A673 (cell line): ENCODE results near the gene MEPE. TPM values are rescaled to one million over a fixed set of nuclear protein-coding genes. Genes with fewer than 3 reads are reported as not detected.

Source experiments
- BruUV-seq: library from RNA; stranded (reverse); fragments of 400-500 nt; replicated peaks from 2 replicates; lab custom pipeline; 2021; lab: Mats Ljungman, UMichigan
- CTCF ChIA-PET: fragments of 300-600 bp; sonication (Branson Sonifier 250); formaldehyde crosslinking; loops from one replicate; lab custom pipeline; 2022; ENCODE audit warnings: antibody characterized with exemption; lab: Charles Lee
- POLR2A ChIA-PET: fragments of 300-600 bp; sonication (Branson Sonifier 250); formaldehyde crosslinking; loops from one replicate; lab custom pipeline; 2022; ENCODE audit warnings: antibody characterized with exemption; ENCODE audit not compliant: low non-redundant PET; lab: Charles Lee
- DNase-seq: peaks from one replicate; pipeline ENCODE4 v3.0.0-alpha.2; 2015; ENCODE audit warnings: low spot score
- H3K27ac ChIP-seq: fragments of 200-600 bp; sonication (generic); 2 replicates; pipeline ENCODE4 v1.5.1; 2016; ENCODE audit warnings: mixed run types, low read depth, mild to moderate bottlenecking, mixed read lengths, antibody characterized with exemption, low read length; ENCODE audit not compliant: poor library complexity, severe bottlenecking
- H3K27me3 ChIP-seq: fragments of 200-600 bp; sonication (generic); replicated peaks from 2 replicates; pipeline ENCODE4 v1.6.1; 2017; ENCODE audit warnings: mixed run types, low read depth, mild to moderate bottlenecking, mixed read lengths, antibody characterized with exemption, low read length; ENCODE audit not compliant: insufficient read depth, poor library complexity
- H3K36me3 ChIP-seq: fragments of 200-600 bp; sonication (generic); 2 replicates; pipeline ENCODE4 v1.6.1; 2016; ENCODE audit warnings: mixed run types, mild to moderate bottlenecking, mixed read lengths, antibody characterized with exemption, low read length; ENCODE audit not compliant: insufficient read depth, poor library complexity, severe bottlenecking
- H3K4me1 ChIP-seq: fragments of 200-600 bp; sonication (generic); 2 replicates; pipeline ENCODE4 v1.6.1; 2017; ENCODE audit warnings: mixed run types, mild to moderate bottlenecking, mixed read lengths, antibody characterized with exemption, low read length; ENCODE audit not compliant: insufficient read depth, poor library complexity, severe bottlenecking
- H3K4me3 ChIP-seq: fragments of 200-600 bp; sonication (generic); 2 replicates; pipeline ENCODE4 v1.5.1; 2016; ENCODE audit warnings: low read depth, mixed run types, mild to moderate bottlenecking, mixed read lengths, low read length; ENCODE audit not compliant: poor library complexity, severe bottlenecking
- H3K9me3 ChIP-seq: fragments of 200-600 bp; sonication (generic); 2 replicates; pipeline ENCODE4 v1.6.1; 2016; ENCODE audit warnings: mixed run types, low read depth, mild to moderate bottlenecking, mixed read lengths, antibody characterized with exemption, low read length; ENCODE audit not compliant: poor library complexity, severe bottlenecking
- EZH2 ChIP-seq: fragments of 200-600 bp; sonication (generic); IDR thresholded peaks from 2 replicates; pipeline ENCODE4 v1.6.1; 2017; ENCODE audit warnings: borderline replicate concordance, low read depth, mild to moderate bottlenecking, mixed read lengths, antibody characterized with exemption, low read length; ENCODE audit not compliant: poor library complexity, severe bottlenecking
- intact Hi-C: fragments of 100-400 bp; cut with micrococcal nuclease; formaldehyde crosslinking; loops from one replicate; pipeline ENCODE4 v1.10.0; 2022; ENCODE audit not compliant: unreplicated experiment
- total RNA-seq: library from RNA; stranded (reverse); gene quantifications from 2 replicates; pipeline ENCODE4 v1.2.3, GENCODE V29; 2021
- TF ChIP-seq, protein P1 (sequence below): fragments of 300-800, 200-600 bp; sonication (generic); conservative IDR thresholded peaks from 2 replicates; pipeline ENCODE4 v1.5.1; 2017; ENCODE audit warnings: low read depth, mild to moderate bottlenecking, antibody characterized with exemption, low read length, moderate library complexity, mixed read lengths

Gene MEPE
- total RNA-seq, 1 experiment from 2014 or later, result not detected

DNA sequence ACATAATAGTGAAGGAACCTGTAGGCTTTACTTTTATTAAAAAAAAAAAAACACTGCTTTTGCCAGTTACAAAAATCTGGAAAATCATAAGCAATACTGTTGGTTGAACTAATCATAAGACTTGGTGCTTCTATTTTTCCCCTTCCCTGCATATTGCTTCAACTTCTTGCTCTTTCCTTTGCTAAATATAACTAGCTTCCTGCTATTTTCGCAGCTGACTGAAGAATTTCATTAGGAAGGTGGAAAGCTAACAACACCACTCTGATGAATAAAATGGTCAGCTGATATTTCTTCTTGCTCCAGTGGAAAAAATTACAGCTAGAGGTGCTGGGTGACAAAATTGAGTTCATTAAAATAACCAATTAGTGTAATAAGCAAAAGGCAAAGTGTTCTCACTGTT is 39.3 kb downstream of the MEPE start:
- ChIA-PET POLR2A (no interaction called here), CTCF (no interaction called here)
- Histone ChIP-seq H3K27ac (no peak overlapping the region), H3K4me3 (no peak overlapping the region), H3K9me3 (no peaks in the 10 kb centered on the region), H3K4me1 (no peaks in the 10 kb centered on the region), H3K36me3 (no peaks in the 10 kb centered on the region), H3K27me3 (no peaks in the 10 kb centered on the region)
- DNase-seq, result no peak
- intact Hi-C loops, result no loop called here
- TF ChIP-seq, protein P1, sequence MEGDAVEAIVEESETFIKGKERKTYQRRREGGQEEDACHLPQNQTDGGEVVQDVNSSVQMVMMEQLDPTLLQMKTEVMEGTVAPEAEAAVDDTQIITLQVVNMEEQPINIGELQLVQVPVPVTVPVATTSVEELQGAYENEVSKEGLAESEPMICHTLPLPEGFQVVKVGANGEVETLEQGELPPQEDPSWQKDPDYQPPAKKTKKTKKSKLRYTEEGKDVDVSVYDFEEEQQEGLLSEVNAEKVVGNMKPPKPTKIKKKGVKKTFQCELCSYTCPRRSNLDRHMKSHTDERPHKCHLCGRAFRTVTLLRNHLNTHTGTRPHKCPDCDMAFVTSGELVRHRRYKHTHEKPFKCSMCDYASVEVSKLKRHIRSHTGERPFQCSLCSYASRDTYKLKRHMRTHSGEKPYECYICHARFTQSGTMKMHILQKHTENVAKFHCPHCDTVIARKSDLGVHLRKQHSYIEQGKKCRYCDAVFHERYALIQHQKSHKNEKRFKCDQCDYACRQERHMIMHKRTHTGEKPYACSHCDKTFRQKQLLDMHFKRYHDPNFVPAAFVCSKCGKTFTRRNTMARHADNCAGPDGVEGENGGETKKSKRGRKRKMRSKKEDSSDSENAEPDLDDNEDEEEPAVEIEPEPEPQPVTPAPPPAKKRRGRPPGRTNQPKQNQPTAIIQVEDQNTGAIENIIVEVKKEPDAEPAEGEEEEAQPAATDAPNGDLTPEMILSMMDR, result no peak
- no peak for TF ChIP-seq EZH2
- no TSS peak for BruUV-seq

DNA sequence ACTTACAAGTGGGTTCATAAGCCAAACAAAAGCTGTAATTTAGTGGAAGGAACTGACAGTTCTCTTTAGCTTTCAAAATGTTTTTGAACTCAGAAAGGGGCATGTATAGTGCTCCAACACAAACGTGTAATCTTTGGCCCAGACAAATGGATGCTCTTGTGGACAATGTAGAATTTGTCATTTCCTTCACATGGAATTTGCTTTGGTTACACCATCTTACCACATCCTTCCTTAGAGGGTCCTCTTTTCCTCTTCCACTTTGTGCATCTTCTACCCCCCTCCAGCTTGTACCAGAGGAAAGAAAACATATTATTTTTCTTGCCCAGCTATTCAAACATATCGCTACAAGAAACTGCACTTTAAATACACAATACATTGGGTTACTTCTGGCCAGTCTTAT is 42.4 kb downstream of the MEPE start:
- no TSS peak for BruUV-seq
- Histone ChIP-seq H3K36me3 (no peaks in the 10 kb centered on the region), H3K9me3 (no peaks in the 10 kb centered on the region), H3K4me3 (no peak overlapping the region), H3K4me1 (no peaks in the 10 kb centered on the region), H3K27me3 (no peaks in the 10 kb centered on the region), H3K27ac (no peak overlapping the region)
- DNase-seq, result no peak
- intact Hi-C loops, result no loop called here
- POLR2A ChIA-PET, result no interaction called here
- no peak for TF ChIP-seq EZH2
- TF ChIP-seq, protein P1, result no peak
- CTCF ChIA-PET, result no interaction called here

DNA sequence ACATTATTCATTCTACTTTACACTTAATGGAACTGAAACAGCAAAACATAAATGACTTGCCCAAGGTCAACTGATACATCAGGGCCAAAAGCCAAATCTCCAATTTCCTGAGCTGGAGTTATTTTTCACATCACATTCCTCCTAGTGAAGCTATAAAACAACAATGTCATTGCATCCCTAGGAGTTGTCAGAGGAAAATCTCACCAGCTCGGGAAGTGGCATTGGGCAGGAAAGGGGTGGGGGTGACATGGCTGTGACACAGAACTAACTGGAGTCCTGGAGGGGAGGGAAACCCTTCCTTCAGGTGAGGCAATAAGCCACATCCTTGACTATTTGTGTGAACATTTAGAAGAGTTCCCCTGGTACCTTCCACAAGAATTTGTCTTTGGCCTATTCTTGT is 47.3 kb downstream of the MEPE start:
- Histone ChIP-seq H3K4me1 (no peaks in the 10 kb centered on the region), H3K36me3 (no peaks in the 10 kb centered on the region), H3K4me3 (no peak overlapping the region), H3K9me3 (no peaks in the 10 kb centered on the region), H3K27ac (no peak overlapping the region), H3K27me3 (no peaks in the 10 kb centered on the region)
- TF ChIP-seq, protein P1, result no peak
- TF ChIP-seq EZH2, result no peak
- POLR2A ChIA-PET, result no interaction called here
- CTCF ChIA-PET, result no interaction called here
- no peak for DNase-seq
- intact Hi-C loops, result no loop called here
- no TSS peak for BruUV-seq
